ENCODE results near the gene KCNH3. TPM values are rescaled to one million over a fixed set of nuclear protein-coding genes. Genes with fewer than 3 reads are reported as not detected.
"Not testable (repeated sequence)": the region's sequence is repeated elsewhere in the genome, so short reads cannot be mapped to it uniquely, and the experiment has no call there.

The KCNH3 gene
- total RNA-seq, 1 donor from 2014 or later: 0.41 TPM

GRCh38 chr12:49527361-49528130 is 11.3 kb upstream of the KCNH3 start:
- Histone ChIP-seq H3K27me3 (ENCODE audit: low read depth) (no peaks in the 10 kb centered on the region), H3K36me3 (peaks cover 42% of the 10 kb centered on the region), H3K4me1 (peaks cover 13% of the 10 kb centered on the region), H3K27ac (replicated peaks) (no peak overlapping the region), H3K4me3 (no peak overlapping the region), H3K9me3 (replicated peaks) (no peaks in the 10 kb centered on the region)
- intact Hi-C loops (cut with micrococcal nuclease): no loop called here
- TF ChIP-seq CTCF (IDR thresholded peaks at IDR 0.05; ENCODE audit: borderline replicate concordance): no peak
- no peak for DNase-seq

- intact Hi-C loops (cut with micrococcal nuclease): no loop called here
- H3K4me3 ChIP-seq: no peak overlapping the region
- H3K36me3 ChIP-seq: peaks cover 30% of the 10 kb centered on the region
- TF ChIP-seq CTCF (IDR thresholded peaks at IDR 0.05; ENCODE audit: borderline replicate concordance): no peak
- H3K27ac ChIP-seq (replicated peaks): no peak overlapping the region
- H3K27me3 ChIP-seq (ENCODE audit: low read depth): no peaks in the 10 kb centered on the region
- H3K4me1 ChIP-seq: peaks cover 10% of the 10 kb centered on the region
- no peak for DNase-seq
- H3K9me3 ChIP-seq (replicated peaks): no peaks in the 10 kb centered on the region
Observed at GRCh38 chr12:49529414-49529813, 9.4 kb upstream of the KCNH3 start.

DNA sequence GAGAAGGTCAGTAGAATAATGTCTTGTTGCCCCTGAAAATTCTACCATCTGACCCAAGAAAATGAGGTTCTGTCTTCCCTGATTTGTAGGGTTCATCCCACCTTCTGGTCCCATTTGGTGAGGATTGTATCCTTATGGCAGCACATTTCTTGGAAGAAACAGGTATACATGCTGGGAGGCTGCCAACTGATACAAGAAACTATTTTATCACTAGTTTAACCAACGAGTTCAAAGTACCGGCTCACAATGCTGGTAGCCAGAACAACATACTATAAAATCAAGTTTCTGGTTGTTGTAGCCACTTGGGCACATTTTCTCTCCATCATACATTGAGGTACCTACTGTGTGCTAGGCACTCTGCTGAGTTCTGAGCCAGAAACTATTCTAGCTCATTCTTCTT is 7.1 kb upstream of the KCNH3 start:
- Histone ChIP-seq H3K27ac (replicated peaks) (no peak overlapping the region), H3K9me3 (replicated peaks) (no peaks in the 10 kb centered on the region), H3K4me1 (no peaks in the 10 kb centered on the region), H3K4me3 (no peak overlapping the region), H3K27me3 (ENCODE audit: low read depth) (peaks cover 15% of the 10 kb centered on the region), H3K36me3 (peaks cover 12% of the 10 kb centered on the region)
- intact Hi-C loops (cut with micrococcal nuclease): no loop called here
- no peak for DNase-seq
- no peak for TF ChIP-seq CTCF (IDR thresholded peaks at IDR 0.05; ENCODE audit: borderline replicate concordance)

GRCh38 chr12:49533331-49533730 is 5.5 kb upstream of the KCNH3 start:
- peaks cover 1% of the 10 kb centered on the region for H3K36me3 ChIP-seq
- H3K27ac ChIP-seq (replicated peaks): no peak overlapping the region
- intact Hi-C loops (cut with micrococcal nuclease): no loop called here
- H3K27me3 ChIP-seq (ENCODE audit: low read depth): peaks cover 30% of the 10 kb centered on the region
- DNase-seq: no peak
- no peak for TF ChIP-seq CTCF (IDR thresholded peaks at IDR 0.05; ENCODE audit: borderline replicate concordance)
- H3K4me3 ChIP-seq: no peak overlapping the region
- H3K4me1 ChIP-seq: peaks cover 15% of the 10 kb centered on the region
- no peaks in the 10 kb centered on the region for H3K9me3 ChIP-seq (replicated peaks)

DNA sequence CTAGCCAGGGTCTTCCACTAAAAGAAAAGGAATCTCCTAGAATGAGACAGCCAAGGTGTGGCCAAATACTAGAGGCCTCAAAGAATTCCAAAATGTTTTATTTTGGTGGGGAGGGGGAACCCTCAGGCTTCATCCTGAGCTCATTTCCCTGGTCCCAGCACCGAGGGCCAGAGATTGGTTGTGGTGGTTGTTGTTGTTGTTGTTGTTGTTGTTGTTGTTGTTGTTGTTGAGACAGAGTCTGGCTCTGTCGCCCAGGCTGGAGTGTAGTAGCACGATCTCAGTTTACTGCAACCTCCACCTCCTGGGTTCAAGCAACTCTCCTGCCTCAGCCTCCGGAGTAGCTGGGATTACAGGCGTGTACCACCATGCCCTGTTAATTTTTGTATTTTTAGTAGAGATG is 4.7 kb upstream of the KCNH3 start:
- intact Hi-C loops (cut with micrococcal nuclease); H3K4me3 ChIP-seq; H3K36me3 ChIP-seq; H3K27ac ChIP-seq (replicated peaks); H3K9me3 ChIP-seq (replicated peaks); DNase-seq: not testable (repeated sequence)
- Histone ChIP-seq H3K4me1 (peaks cover 21% of the 10 kb centered on the region), H3K27me3 (ENCODE audit: low read depth) (peaks cover 38% of the 10 kb centered on the region)

DNA sequence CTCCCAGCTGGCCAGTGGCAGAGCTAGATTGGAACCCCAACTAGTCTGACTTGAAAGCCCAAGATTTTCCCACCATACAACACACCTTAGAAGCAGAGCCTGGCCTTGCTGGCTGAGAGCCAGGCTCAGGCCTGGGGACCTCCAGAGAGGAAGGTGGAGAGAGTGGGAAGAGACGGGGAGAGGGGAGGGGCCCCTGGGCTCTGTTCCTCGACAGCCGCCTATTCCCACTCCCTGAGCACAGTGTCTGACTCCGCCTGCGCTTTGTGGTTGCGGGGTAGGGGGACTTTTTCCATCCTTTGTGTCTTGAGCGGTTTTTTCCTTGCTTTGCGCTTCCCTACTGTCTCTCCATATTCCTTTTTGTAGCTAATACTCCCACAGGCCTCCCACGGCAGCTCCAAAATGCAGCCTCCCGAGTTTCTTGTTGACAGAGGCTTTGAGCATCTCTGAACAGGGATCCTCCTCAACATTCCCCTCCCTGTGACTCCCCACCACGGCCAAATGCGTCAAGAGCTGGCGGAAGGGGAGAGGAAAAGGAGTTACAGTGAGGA is 4.0 kb upstream of the KCNH3 start:
- H3K9me3 ChIP-seq (replicated peaks): no peaks in the 10 kb centered on the region
- peaks cover 45% of the 10 kb centered on the region for H3K27me3 ChIP-seq (ENCODE audit: low read depth)
- H3K27ac ChIP-seq (replicated peaks): no peak overlapping the region
- no peak for DNase-seq
- no peak overlapping the region for H3K4me3 ChIP-seq
- no peak for TF ChIP-seq CTCF (IDR thresholded peaks at IDR 0.05; ENCODE audit: borderline replicate concordance)
- H3K36me3 ChIP-seq: no peaks in the 10 kb centered on the region
- intact Hi-C loops (cut with micrococcal nuclease): no loop called here
- H3K4me1 ChIP-seq: peaks cover 21% of the 10 kb centered on the region

All from left ventricle myocardium inferior (tissue), 1 donor.